ENCODE measurements around the gene VPS36. TPM values are rescaled to one million over a fixed set of nuclear protein-coding genes. Genes with fewer than 3 reads are reported as not detected.

VPS36 gene
- total and polyA plus RNA-seq, 9 of the 15 experiments (the other 6 are each of a cell fraction or from before 2014, with no cell fraction given): 8.4 to 30.6 (median 23.7) TPM

GRCh38 chr13:52446265-52446664 is 4.2 kb downstream of the VPS36 start:
- H3K79me2 ChIP-seq (ENCODE audit: control insufficient read depth, insufficient read depth, low read length): peaks cover 64% of the 10 kb centered on the region
- DNase-seq (ENCODE audit: extremely low read depth in 1 of 4, low spot score in 3 of 4) (no peak), FAIRE-seq (no peak), ATAC-seq (no peak)
- BruUV-seq (replicated peaks): no TSS peak
- intact Hi-C loops (cut with micrococcal nuclease) (no loop called here), in situ Hi-C loops (cut with MboI) (no loop called here)
- no peaks in the 10 kb centered on the region for H3K27me3 ChIP-seq (ENCODE audit: control insufficient read depth in 2 of 2, insufficient read depth in 2 of 2, low read length in 2 of 2)
- CTCF ChIA-PET (ENCODE audit: low intra/inter-chr PET ratio): no interaction called here
- POLR2A ChIA-PET: no interaction called here
- H3K9me3 ChIP-seq (replicated peaks; ENCODE audit: control insufficient read depth, insufficient read depth, low read depth, low read length): no peaks in the 10 kb centered on the region
- H3K27ac ChIP-seq (ENCODE audit: extremely low read depth, low read depth, low read length): no peak overlapping the region
- no peaks in the 10 kb centered on the region for H3K9me1 ChIP-seq (ENCODE audit: control insufficient read depth, insufficient read depth, low read length)
- H3K4me2 ChIP-seq (ENCODE audit: insufficient read depth, low read length): no peak overlapping the region
- no peak overlapping the region for H2AFZ ChIP-seq (ENCODE audit: low read depth, low read length)
- WGBS (ENCODE audit: insufficient coverage, low coverage, missing lambda C conversion rate): 80% methylated on average over 1 of the region's 1 CpG
- TF ChIP-seq ZNF134 (CRISPR knock-in tag; conservative IDR thresholded peaks at IDR 0.05): no peak
- TF ChIP-seq CEBPB (tag; IDR thresholded peaks at IDR 0.05): peak; percentile 53
- H3K9ac ChIP-seq (ENCODE audit: insufficient read depth in 1 of 2, low read depth in 2 of 2, low read length in 2 of 2): no peak overlapping the region
- no peak overlapping the region for H3K4me3 ChIP-seq
- peaks cover 33% of the 10 kb centered on the region; the same call in 2 of the 3 replicates for H3K36me3 ChIP-seq (ENCODE audit: control insufficient read depth, insufficient read depth, low read length)
- peaks cover 0 to 5% of the 10 kb centered on the region in 2 experiments; a peak in 2 of 5 replicates for H3K4me1 ChIP-seq (replicated peaks in 1 of 2; ENCODE audit: control insufficient read depth in 2 of 2, insufficient read depth in 2 of 2, low read length in 2 of 2)
- H4K20me1 ChIP-seq (replicated peaks; ENCODE audit: control insufficient read depth, insufficient read depth, low read length): no peaks in the 10 kb centered on the region

GRCh38 chr13:52432456-52432855 is 18.0 kb downstream of the VPS36 start:
- Histone ChIP-seq H3K9ac (ENCODE audit: insufficient read depth in 1 of 2, low read depth in 2 of 2, low read length in 2 of 2) (no peak overlapping the region), H3K79me2 (ENCODE audit: control insufficient read depth, insufficient read depth, low read length) (no peaks in the 10 kb centered on the region), H2AFZ (ENCODE audit: low read depth, low read length) (no peak overlapping the region), H3K9me3 (replicated peaks; ENCODE audit: control insufficient read depth, insufficient read depth, low read depth, low read length) (no peaks in the 10 kb centered on the region), H3K4me3 (no peak overlapping the region), H3K27me3 (ENCODE audit: control insufficient read depth in 2 of 2, insufficient read depth in 2 of 2, low read length in 2 of 2) (no peaks in the 10 kb centered on the region), H4K20me1 (replicated peaks; ENCODE audit: control insufficient read depth, insufficient read depth, low read length) (no peaks in the 10 kb centered on the region), H3K36me3 (ENCODE audit: control insufficient read depth, insufficient read depth, low read length) (peaks cover 55% of the 10 kb centered on the region; the same call in 2 of the 3 replicates), H3K4me1 (replicated peaks in 1 of 2; ENCODE audit: control insufficient read depth in 2 of 2, insufficient read depth in 2 of 2, low read length in 2 of 2) (peaks cover 0 to 5% of the 10 kb centered on the region in 2 experiments; a peak in 2 of 5 replicates), H3K4me2 (ENCODE audit: insufficient read depth, low read length) (no peak overlapping the region), H3K27ac (ENCODE audit: extremely low read depth, low read depth, low read length) (no peak overlapping the region), H3K9me1 (ENCODE audit: control insufficient read depth, insufficient read depth, low read length) (no peaks in the 10 kb centered on the region)
- no peak for ATAC-seq
- in situ Hi-C loops (cut with MboI): no loop called here
- no peak for TF ChIP-seq ZNF76 (CRISPR knock-in tag; IDR thresholded peaks at IDR 0.05; ENCODE audit: borderline replicate concordance)
- no peak for TF ChIP-seq MLLT1 (IDR thresholded peaks at IDR 0.05)
- no peak for TF ChIP-seq KDM2B (CRISPR knock-in tag; IDR thresholded peaks at IDR 0.05)
- no peak for TF ChIP-seq NCOA1 (IDR thresholded peaks at IDR 0.05; ENCODE audit: low read depth)
- no peak for TF ChIP-seq HOMEZ (CRISPR knock-in tag; IDR thresholded peaks at IDR 0.05)
- TF ChIP-seq SMARCA5 (IDR thresholded peaks at IDR 0.05): no peak
- TF ChIP-seq YY1 (IDR thresholded peaks at IDR 0.05; ENCODE audit: borderline replicate concordance in 1 of 3, control insufficient read depth in 1 of 3, extremely low read depth in 1 of 3, insufficient read depth in 3 of 3, insufficient read length in 1 of 3, insufficient replicate concordance in 2 of 3, low read depth in 1 of 3, low read length in 2 of 3): no peak
- no peak for TF ChIP-seq HDGF (IDR thresholded peaks at IDR 0.05)
- no peak for FAIRE-seq
- ChIA-PET POLR2A (no interaction called here), CTCF (ENCODE audit: low intra/inter-chr PET ratio) (no interaction called here)
- no peak for DNase-seq (ENCODE audit: extremely low read depth in 1 of 4, low spot score in 3 of 4)
- intact Hi-C loops (cut with micrococcal nuclease): no loop called here
- WGBS (ENCODE audit: insufficient coverage, low coverage, missing lambda C conversion rate): 83% methylated on average over 2 of the region's 2 CpGs
- no TSS peak for BruUV-seq (replicated peaks)
